PFSK-1 (cell line): ENCODE data around the gene EVI5.

Experiments
- FOXP2 ChIP-seq: optimal IDR thresholded peaks from 2 replicates; pipeline ENCODE3; 2011; ENCODE audit warnings: borderline replicate concordance, control low read depth, inconsistent platforms; ENCODE audit not compliant: insufficient read depth; ENCODE audit errors: extremely low read length, extremely low read depth
- POLR2AphosphoS5 ChIP-seq: IDR thresholded peaks from 2 replicates; pipeline ENCODE4 v1.6.1; 2012; ENCODE audit warnings: low read depth, mild to moderate bottlenecking, control low read depth, low read length, moderate library complexity
- SIN3A ChIP-seq: IDR thresholded peaks from 2 replicates; pipeline ENCODE4 v1.6.1; 2012; ENCODE audit warnings: mild to moderate bottlenecking, low read length, moderate library complexity, borderline replicate concordance; ENCODE audit not compliant: insufficient read depth
- TAF1 ChIP-seq: IDR thresholded peaks from 2 replicates; pipeline ENCODE4 v1.6.1; 2012; ENCODE audit warnings: low read length, control low read depth, borderline replicate concordance; ENCODE audit not compliant: insufficient read depth
- TF ChIP-seq, protein P1 (sequence below), 2 experiments: IDR thresholded peaks; 2 replicates each; pipeline versions ENCODE4 v1.6.1 to v1.8.0; 2011 to 2012; ENCODE audit warnings: low read depth in 2 of 2, low read length in 2 of 2, control low read depth in 1 of 2, inconsistent platforms in 1 of 2, mild to moderate bottlenecking in 1 of 2, moderate library complexity in 1 of 2; ENCODE audit not compliant: insufficient read depth in 1 of 2

Gene EVI5

DNA sequence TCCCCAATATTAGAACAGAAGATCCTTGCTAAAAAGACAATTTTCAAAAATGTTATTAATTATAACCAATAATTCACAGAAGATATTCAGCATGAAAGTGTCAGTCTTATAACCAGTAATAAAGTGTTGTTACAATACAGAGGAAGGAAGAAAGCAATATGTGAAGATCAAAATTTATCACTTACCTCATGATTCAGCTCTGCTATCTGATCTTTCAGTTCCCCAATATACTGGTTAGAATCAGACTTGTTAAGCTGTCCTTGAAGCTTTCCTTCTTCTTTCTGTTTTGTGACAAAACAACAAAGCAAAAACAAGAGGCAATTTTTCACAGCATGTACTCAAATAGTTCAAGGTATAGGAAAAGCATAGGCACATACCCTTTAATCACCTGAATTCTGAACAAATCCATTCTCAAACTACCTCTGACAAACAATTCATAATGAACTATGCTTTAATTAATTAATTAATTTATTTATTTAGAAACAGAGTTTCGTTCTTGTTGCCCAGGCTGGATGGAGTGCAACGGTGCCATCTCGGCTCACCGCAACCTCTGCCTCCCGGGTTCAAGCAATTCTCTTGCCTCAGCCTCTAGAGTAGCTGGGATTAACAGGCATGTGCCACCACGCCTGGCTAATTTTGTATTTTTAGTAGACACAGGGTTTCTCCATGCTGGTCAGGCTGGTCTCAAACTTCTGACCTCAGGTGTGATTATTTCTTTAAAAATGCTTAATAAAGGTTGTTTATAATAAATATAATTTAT is 221.3 kb downstream of the EVI5 start:
- TF ChIP-seq FOXP2 (no peak), POLR2AphosphoS5 (no peak), TAF1 (no peak), SIN3A (no peak)
- TF ChIP-seq, protein P1, sequence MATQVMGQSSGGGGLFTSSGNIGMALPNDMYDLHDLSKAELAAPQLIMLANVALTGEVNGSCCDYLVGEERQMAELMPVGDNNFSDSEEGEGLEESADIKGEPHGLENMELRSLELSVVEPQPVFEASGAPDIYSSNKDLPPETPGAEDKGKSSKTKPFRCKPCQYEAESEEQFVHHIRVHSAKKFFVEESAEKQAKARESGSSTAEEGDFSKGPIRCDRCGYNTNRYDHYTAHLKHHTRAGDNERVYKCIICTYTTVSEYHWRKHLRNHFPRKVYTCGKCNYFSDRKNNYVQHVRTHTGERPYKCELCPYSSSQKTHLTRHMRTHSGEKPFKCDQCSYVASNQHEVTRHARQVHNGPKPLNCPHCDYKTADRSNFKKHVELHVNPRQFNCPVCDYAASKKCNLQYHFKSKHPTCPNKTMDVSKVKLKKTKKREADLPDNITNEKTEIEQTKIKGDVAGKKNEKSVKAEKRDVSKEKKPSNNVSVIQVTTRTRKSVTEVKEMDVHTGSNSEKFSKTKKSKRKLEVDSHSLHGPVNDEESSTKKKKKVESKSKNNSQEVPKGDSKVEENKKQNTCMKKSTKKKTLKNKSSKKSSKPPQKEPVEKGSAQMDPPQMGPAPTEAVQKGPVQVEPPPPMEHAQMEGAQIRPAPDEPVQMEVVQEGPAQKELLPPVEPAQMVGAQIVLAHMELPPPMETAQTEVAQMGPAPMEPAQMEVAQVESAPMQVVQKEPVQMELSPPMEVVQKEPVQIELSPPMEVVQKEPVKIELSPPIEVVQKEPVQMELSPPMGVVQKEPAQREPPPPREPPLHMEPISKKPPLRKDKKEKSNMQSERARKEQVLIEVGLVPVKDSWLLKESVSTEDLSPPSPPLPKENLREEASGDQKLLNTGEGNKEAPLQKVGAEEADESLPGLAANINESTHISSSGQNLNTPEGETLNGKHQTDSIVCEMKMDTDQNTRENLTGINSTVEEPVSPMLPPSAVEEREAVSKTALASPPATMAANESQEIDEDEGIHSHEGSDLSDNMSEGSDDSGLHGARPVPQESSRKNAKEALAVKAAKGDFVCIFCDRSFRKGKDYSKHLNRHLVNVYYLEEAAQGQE (IDR thresholded peaks at IDR 0.05; ENCODE audit: insufficient read depth in 1 of 2, low read depth in 2 of 2, low read length in 2 of 2), result no peak

DNA sequence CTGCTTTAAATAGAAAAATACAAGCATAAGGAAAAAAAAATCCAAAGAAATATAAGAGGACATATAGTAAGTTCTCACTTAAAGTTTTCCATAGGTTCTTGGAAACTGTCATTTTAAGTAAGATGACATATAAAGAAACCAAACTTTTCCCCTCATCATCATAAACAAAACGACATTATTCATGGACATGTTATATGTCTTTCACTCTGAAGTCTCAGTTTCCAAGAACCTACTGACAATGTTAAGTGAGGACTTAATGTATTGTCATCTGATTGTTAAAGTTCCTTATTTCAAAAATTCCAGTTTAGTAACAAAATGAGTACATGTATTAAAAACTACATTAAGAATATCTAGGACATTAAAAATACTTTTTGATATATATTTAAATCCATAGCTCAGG is 228.6 kb downstream of the EVI5 start:
- TF ChIP-seq FOXP2, result no peak
- TF ChIP-seq SIN3A, result no peak
- no peak for TF ChIP-seq POLR2AphosphoS5
- TF ChIP-seq, protein P1 (IDR thresholded peaks at IDR 0.05; ENCODE audit: insufficient read depth in 1 of 2, low read depth in 2 of 2, low read length in 2 of 2), result no peak
- no peak for TF ChIP-seq TAF1

DNA sequence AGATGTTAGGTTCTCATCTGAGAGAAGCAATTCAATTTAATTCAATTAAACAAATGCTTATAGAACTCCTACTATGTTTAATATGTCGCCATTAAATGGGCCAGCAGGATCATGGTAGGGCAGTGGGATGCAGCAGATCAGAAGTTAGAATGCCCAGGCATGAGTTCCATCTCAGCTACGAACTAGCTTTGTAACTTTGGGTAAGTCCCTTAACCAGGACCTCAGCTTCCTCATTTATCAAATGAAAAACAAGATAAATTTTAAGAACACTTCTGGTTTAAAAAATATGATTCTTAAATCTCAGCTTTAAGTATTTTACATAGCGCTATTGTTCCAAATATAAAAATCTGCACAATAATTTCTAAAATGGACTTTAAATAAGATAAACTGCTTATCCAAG is 230.7 kb downstream of the EVI5 start:
- TF ChIP-seq, protein P1 (IDR thresholded peaks at IDR 0.05; ENCODE audit: insufficient read depth in 1 of 2, low read depth in 2 of 2, low read length in 2 of 2), result no peak
- TF ChIP-seq POLR2AphosphoS5 (no peak), FOXP2 (no peak), TAF1 (no peak)

DNA sequence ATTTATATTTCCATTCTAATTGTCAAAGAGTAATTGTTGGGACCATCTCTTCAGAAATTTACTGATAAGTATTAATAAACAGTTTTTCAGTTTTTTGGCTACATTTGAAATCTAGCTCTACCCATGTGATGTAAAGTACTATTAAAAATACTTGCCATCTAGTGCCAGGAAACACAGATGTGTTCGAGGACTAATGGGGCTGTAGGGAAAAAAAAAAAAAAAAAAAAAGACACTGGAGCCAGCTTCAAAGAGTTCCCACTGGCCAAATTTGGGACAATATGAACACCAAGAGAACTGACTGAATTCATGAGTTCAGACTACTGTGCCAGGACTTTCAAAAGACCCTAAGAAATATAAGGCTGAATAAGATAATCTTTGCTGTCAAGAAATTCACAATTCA is 233.0 kb downstream of the EVI5 start:
- no peak for TF ChIP-seq TAF1
- TF ChIP-seq FOXP2, result no peak
- TF ChIP-seq, protein P1 (IDR thresholded peaks at IDR 0.05; ENCODE audit: insufficient read depth in 1 of 2, low read depth in 2 of 2, low read length in 2 of 2), result no peak
- TF ChIP-seq POLR2AphosphoS5, result no peak
- TF ChIP-seq SIN3A, result no peak

DNA sequence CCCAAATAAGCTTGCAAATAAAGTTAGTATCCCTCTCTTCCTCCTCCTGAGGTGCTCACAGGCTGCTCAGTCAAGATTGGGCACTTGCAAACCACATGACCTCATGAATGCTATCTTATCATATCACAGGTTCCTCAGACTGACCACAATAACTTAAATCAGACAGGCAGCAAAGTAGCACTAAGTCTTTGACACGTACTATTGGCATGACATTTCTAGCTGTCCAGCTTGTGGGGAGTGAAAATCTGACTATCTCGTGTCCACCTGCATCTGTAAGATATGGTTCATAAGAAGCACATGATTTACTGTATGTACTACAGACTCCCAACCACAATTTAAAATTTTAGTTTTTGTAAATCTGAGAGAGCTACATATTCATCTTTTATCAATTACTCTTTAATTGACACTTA is 240.1 kb downstream of the EVI5 start:
- TF ChIP-seq, protein P1 (IDR thresholded peaks at IDR 0.05; ENCODE audit: insufficient read depth in 1 of 2, low read depth in 2 of 2, low read length in 2 of 2), result no peak
- TF ChIP-seq TAF1 (no peak), SIN3A (no peak), POLR2AphosphoS5 (no peak), FOXP2 (no peak)
